Stimulated activated naive CD8-positive, alpha-beta T cell treated with anti-CD3 and anti-CD28 coated beads, Interleukin-15, Interleukin-2, amounts not matched to agents 100 ng/mL and 50 ng/mL, for 24 hours (primary cell): ENCODE measurements around the gene WDR33.

Source experiments
- H3K27ac Mint-ChIP-seq: one replicate; pipeline ENCODE4 v1.8.0; 2021; ENCODE audit warnings: mild to moderate bottlenecking, mixed read lengths
- H3K27me3 Mint-ChIP-seq: one replicate; pipeline ENCODE4 v1.8.0; 2021; ENCODE audit warnings: mixed read lengths
- H3K36me3 Mint-ChIP-seq: one replicate; pipeline ENCODE4 v1.8.0; 2021; ENCODE audit warnings: low read depth, mixed read lengths
- H3K4me1 Mint-ChIP-seq: one replicate; pipeline ENCODE4 v1.8.0; 2021; ENCODE audit warnings: low read depth, mixed read lengths
- H3K4me3 Mint-ChIP-seq: one replicate; pipeline ENCODE4 v1.8.0; 2021; ENCODE audit warnings: mild to moderate bottlenecking, mixed read lengths
- H3K9me3 Mint-ChIP-seq: one replicate; pipeline ENCODE4 v1.8.0; 2021; ENCODE audit warnings: mixed read lengths

WDR33 gene

GRCh38 chr2:127673291-127674069, 137.5 kb downstream of the WDR33 start:
- Mint-ChIP-seq H3K27ac (no peak overlapping the region), H3K27me3 (peaks cover 65% of the 10 kb centered on the region)

GRCh38 chr2:127672341-127673224, 138.4 kb downstream of the WDR33 start:
- H3K9me3 Mint-ChIP-seq: no peaks in the 10 kb centered on the region
- H3K27ac Mint-ChIP-seq: no peak overlapping the region
- peaks cover 63% of the 10 kb centered on the region for H3K27me3 Mint-ChIP-seq
- H3K4me1 Mint-ChIP-seq: peaks cover 6% of the 10 kb centered on the region
- H3K36me3 Mint-ChIP-seq: no peaks in the 10 kb centered on the region
- no peak overlapping the region for H3K4me3 Mint-ChIP-seq

More at GRCh38 chr2:127673291-127674069, 137.5 kb downstream of the WDR33 start:
- Mint-ChIP-seq H3K36me3 (no peaks in the 10 kb centered on the region), H3K4me3 (no peak overlapping the region), H3K9me3 (no peaks in the 10 kb centered on the region), H3K4me1 (peaks cover 6% of the 10 kb centered on the region)

GRCh38 chr2:127671557-127672302, 139.2 kb downstream of the WDR33 start:
- no peak overlapping the region for H3K27ac Mint-ChIP-seq
- H3K27me3 Mint-ChIP-seq: peaks cover 65% of the 10 kb centered on the region
- H3K4me3 Mint-ChIP-seq: no peak overlapping the region
- no peaks in the 10 kb centered on the region for H3K36me3 Mint-ChIP-seq
- no peaks in the 10 kb centered on the region for H3K9me3 Mint-ChIP-seq
- H3K4me1 Mint-ChIP-seq: peaks cover 6% of the 10 kb centered on the region

- H3K4me3 Mint-ChIP-seq: no peak overlapping the region
- H3K36me3 Mint-ChIP-seq: no peaks in the 10 kb centered on the region
- H3K27me3 Mint-ChIP-seq: peaks cover 64% of the 10 kb centered on the region
- H3K27ac Mint-ChIP-seq: no peak overlapping the region
- H3K9me3 Mint-ChIP-seq: no peaks in the 10 kb centered on the region
- peaks cover 4% of the 10 kb centered on the region for H3K4me1 Mint-ChIP-seq
Observed at GRCh38 chr2:127670957-127671290, 140.0 kb downstream of the WDR33 start.

GRCh38 chr2:127670055-127670956, 140.7 kb downstream of the WDR33 start:
- Mint-ChIP-seq H3K9me3 (no peaks in the 10 kb centered on the region), H3K27me3 (peaks cover 66% of the 10 kb centered on the region), H3K27ac (no peak overlapping the region), H3K36me3 (no peaks in the 10 kb centered on the region), H3K4me3 (no peak overlapping the region), H3K4me1 (no peaks in the 10 kb centered on the region)

- no peaks in the 10 kb centered on the region for H3K36me3 Mint-ChIP-seq
- H3K27me3 Mint-ChIP-seq: peaks cover 67% of the 10 kb centered on the region
- H3K27ac Mint-ChIP-seq: no peak overlapping the region
- no peaks in the 10 kb centered on the region for H3K4me1 Mint-ChIP-seq
- no peaks in the 10 kb centered on the region for H3K9me3 Mint-ChIP-seq
- no peak overlapping the region for H3K4me3 Mint-ChIP-seq
Observed at GRCh38 chr2:127669056-127669455, 141.9 kb downstream of the WDR33 start.

GRCh38 chr2:127665267-127665893, 145.6 kb downstream of the WDR33 start:
- Mint-ChIP-seq H3K36me3 (no peaks in the 10 kb centered on the region), H3K27ac (no peak overlapping the region), H3K27me3 (peaks cover 60% of the 10 kb centered on the region), H3K9me3 (no peaks in the 10 kb centered on the region), H3K4me1 (no peaks in the 10 kb centered on the region), H3K4me3 (no peak overlapping the region)

- Mint-ChIP-seq H3K4me3 (no peak overlapping the region), H3K36me3 (no peaks in the 10 kb centered on the region), H3K27ac (no peak overlapping the region), H3K27me3 (peaks cover 55% of the 10 kb centered on the region), H3K4me1 (no peaks in the 10 kb centered on the region), H3K9me3 (no peaks in the 10 kb centered on the region)
Observed at GRCh38 chr2:127664895-127665225, 146.1 kb downstream of the WDR33 start.

GRCh38 chr2:127664065-127664894, 146.7 kb downstream of the WDR33 start:
- H3K4me3 Mint-ChIP-seq: no peak overlapping the region
- no peaks in the 10 kb centered on the region for H3K4me1 Mint-ChIP-seq
- H3K27me3 Mint-ChIP-seq: peaks cover 52% of the 10 kb centered on the region
- H3K27ac Mint-ChIP-seq: no peak overlapping the region
- H3K9me3 Mint-ChIP-seq: no peaks in the 10 kb centered on the region
- H3K36me3 Mint-ChIP-seq: no peaks in the 10 kb centered on the region

GRCh38 chr2:127663566-127664064, 147.4 kb downstream of the WDR33 start:
- no peak overlapping the region for H3K27ac Mint-ChIP-seq
- no peaks in the 10 kb centered on the region for H3K4me1 Mint-ChIP-seq
- no peaks in the 10 kb centered on the region for H3K36me3 Mint-ChIP-seq
- H3K27me3 Mint-ChIP-seq: peaks cover 47% of the 10 kb centered on the region
- H3K4me3 Mint-ChIP-seq: no peak overlapping the region
- no peaks in the 10 kb centered on the region for H3K9me3 Mint-ChIP-seq

- no peaks in the 10 kb centered on the region for H3K4me1 Mint-ChIP-seq
- no peaks in the 10 kb centered on the region for H3K9me3 Mint-ChIP-seq
- no peak overlapping the region for H3K4me3 Mint-ChIP-seq
- no peaks in the 10 kb centered on the region for H3K36me3 Mint-ChIP-seq
- H3K27ac Mint-ChIP-seq: no peak overlapping the region
- peaks cover 47% of the 10 kb centered on the region for H3K27me3 Mint-ChIP-seq
Observed at GRCh38 chr2:127662937-127663565, 147.9 kb downstream of the WDR33 start.

GRCh38 chr2:127661949-127662510, 148.9 kb downstream of the WDR33 start:
- H3K27me3 Mint-ChIP-seq: peaks cover 37% of the 10 kb centered on the region
- H3K27ac Mint-ChIP-seq: no peak overlapping the region
- no peaks in the 10 kb centered on the region for H3K36me3 Mint-ChIP-seq
- H3K4me1 Mint-ChIP-seq: no peaks in the 10 kb centered on the region
- no peak overlapping the region for H3K4me3 Mint-ChIP-seq
- H3K9me3 Mint-ChIP-seq: no peaks in the 10 kb centered on the region
